GM18508 (cell line): Measurements from ENCODE around the gene SSBP4.

Experiments
- ATAC-seq: cut with Tn5 transposase; IDR thresholded peaks from one replicate; pipeline ENCODE4 v1.9.1; 2021; ENCODE audit warnings: moderate number of reproducible peaks; ENCODE audit not compliant: insufficient read depth, unreplicated experiment

The SSBP4 gene

DNA sequence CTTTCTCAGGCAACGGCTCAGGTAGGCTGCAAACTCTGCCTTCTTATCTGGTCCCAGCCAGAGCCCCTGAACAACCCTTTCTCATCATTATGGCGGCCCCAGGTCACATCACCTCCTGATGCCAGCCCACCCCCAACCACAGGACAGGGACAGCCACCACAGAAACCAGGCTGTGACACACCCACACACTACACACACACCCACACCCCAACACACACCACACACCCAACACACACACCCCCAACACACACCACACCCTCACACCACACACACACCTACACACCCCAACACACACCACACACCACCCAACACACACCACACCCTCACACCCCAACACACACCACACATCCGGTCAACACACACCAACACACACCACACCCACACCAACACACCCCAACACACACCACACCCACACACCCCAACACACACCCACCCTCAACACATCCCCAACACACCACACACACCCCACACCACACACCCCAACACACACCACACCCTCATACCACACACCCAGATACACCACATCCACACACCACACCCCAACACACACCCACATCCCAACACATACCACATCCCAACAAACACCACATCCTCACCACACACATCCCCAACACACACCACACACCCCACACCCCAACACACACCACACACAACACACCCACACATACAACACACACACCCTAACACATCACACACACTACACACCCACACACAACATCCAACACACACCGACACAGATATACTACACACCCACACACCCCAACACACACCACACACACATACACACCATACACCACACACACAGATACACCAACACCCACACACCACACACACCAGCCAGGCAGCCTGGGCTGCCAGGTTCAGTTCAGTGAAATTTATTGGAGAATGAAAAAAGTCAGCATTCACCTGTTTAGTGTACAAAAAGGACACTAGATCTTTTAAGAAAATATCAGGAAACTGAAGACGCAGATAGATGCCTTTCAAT, 22.9 kb downstream of the SSBP4 start:
- ATAC-seq = no peak

DNA sequence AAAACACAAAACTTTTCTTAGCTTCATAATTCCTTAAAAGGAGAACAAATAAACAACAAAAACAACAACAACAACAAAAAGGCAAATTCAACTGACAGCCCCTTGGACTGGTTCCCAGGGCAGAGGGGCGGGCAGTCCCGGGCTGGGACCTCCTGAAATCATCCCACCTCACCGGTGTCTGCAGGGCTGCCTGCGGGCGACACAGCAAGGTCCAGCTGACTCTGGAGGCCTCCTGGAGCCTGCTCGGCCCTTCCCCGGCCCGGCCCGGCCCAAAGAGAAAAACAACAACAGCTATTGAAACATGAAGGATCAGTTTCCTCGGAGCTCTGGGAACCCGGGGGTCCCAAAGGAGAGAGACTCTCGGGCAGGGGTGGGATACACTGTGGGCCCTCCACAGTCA, 23.7 kb downstream of the SSBP4 start:
- ATAC-seq = no peak

DNA sequence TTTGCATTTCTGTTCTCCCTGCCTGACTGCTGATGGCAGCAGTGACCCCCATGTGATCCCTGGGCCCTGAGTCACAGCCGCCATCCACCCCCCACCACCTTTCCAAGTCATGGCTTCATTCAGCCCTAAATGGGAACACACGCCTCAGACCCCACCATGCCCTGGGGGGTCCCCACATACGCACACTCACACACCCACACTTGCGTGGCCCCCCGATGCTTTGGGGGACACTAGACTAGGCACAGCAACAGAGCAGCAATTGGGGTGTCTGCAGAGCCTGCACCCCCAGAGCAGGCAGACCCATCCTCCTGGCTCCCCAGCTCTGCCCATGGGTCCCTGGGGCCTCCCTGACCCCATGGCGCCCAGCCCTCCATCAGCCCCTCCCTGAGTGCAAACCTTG, 24.2 kb downstream of the SSBP4 start:
- no peak for ATAC-seq

DNA sequence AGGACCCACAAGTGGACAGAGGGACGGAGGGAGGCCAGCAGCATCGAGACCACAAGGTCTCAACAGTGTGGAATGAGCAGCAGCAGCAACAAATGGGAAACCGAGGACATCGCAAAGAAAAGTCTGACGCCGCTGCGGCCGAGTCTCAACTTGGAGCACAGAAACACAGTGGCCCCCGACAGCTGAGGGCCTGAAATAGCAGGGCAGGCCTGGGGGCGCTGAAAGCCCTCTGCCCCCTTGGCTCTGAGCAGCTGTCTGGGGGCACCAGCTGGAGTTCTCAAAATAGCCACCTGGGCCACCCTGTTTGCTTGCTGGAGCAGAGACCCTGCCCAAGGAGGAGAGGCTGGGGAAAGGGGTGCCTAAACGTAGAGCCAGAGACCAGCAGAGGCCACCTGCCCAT, 24.6 kb downstream of the SSBP4 start:
- no peak for ATAC-seq

DNA sequence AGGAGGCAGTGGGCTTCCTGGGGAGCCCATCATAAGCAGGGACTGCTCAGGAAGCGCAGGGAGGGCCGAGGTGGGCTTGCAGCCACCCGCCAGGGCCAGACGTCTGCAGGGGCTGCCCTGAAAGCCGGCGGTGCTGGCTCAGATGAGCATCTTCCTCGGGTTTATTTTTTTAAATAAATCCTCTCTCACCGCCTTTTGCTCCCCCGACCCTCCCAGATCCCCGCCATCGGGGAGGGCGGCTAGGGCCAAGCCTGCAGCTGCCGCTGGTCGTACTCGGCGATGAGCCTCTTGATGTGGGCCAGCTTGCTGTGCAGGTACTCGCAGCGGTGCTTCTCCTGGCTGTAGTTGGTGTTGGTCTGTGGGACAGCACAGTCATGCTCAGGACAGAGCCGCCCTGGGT, 25.3 kb downstream of the SSBP4 start:
- ATAC-seq = no peak

DNA sequence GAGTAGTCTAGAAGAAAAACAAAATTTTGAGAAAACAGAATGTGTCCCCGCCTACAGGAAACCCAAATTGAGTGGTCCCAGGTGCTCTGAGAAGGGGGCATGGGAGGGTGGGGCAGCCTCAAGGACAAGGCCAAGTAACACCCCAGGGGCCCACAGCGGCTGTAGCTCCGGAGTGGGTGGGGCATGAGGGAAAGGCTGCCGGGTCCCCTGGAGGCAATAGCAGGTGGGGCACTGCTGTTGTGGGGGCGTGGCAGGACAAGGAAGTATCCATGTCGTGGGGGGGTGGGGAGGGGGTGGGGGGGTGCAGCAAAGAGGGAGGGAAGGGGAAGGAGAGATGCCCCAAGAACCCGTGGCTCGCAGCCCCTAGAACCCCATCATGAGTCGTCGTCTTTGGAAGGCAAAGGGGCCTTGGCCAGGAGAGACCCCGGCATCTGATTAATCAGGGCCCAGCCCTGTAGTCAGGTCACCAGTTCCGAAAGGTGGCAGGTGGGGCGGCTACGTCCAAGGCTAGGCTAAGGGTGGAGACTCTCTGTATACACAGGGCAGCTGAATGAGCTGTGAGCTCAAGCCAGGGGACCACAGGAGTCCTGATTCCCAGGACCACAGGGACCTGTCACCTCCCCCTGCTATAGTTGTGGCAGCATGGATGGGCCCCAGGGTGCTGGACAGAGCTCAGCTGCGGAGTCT, 26.2 kb downstream of the SSBP4 start:
- ATAC-seq = no peak

DNA sequence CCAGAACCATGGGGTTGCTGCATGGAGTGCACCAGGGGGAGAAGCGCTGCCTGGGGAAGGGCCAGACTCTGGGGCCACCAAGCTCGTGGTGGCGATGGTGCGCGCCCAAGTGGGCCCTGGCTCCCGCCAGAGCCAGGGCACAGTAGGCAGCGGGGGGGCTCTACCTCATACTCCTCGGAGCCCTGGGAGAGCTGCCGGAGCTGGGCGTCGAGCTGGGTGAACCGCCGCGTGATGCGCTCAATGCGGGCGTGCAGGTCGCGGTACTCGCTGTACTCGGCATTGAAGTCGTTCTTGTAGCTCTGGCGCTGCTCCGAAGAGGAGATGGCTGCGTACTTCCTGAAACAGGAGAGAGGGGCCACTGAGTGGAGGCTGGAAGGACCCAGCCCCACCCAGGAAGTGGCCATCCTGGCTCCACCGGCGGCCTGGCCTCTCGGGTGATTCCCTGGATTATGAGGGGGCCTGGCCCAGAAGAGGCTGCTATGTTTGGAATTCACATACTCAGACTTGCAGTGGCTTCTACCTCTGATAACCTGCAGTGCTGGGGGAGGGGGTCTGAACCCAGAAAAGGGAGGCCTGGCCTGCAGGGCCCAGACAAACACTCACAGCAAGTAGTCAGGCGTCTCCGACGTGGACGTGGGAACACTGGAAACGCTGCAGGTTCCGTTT, 27.1 kb downstream of the SSBP4 start:
- ATAC-seq = no peak

DNA sequence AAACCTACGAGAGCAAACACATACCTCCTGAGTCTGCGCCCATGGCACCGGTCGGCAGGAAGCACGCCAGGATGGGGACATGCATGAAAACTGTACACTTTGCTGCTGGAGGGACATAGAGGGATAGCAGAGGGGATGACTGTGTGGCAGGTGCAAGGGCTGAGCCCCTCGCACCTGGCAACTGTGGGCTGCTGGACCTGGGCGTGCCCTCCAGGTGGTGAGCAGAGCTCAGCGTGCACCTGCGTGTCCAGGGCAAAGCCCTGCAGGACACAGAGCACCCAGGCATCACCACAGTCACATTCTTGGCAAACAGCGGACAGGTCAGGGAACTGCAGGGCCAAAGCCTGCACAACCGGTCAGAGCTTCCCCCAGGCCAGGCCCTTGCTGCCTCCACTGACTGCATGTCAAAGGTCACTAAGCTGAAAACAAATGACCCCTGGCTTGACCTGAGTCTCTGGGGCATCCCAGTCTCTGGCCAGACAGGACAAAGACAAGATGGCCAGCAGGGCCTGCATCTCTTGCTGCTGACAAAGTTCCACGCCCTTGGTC, 27.7 kb downstream of the SSBP4 start:
- ATAC-seq = no peak

DNA sequence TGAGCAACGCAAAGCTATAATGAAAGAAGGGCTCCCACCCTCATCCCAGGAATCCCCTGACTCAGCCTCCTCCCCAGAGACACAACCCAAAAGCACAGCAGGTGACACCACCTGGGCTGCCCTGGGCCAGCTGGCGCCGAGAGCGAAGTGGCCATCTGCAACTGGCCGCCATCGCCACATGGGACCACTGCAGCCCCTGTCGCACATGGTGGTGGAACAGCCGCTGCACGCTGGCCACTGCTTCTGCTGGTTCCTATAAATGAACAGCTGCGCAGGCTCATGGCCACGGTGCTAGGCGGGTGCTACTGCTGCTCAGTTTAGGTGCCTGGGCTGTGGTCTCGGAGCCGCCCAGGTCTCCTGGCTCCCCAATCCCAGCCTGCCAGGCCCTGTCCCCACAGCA, 30.4 kb downstream of the SSBP4 start:
- no peak for ATAC-seq

DNA sequence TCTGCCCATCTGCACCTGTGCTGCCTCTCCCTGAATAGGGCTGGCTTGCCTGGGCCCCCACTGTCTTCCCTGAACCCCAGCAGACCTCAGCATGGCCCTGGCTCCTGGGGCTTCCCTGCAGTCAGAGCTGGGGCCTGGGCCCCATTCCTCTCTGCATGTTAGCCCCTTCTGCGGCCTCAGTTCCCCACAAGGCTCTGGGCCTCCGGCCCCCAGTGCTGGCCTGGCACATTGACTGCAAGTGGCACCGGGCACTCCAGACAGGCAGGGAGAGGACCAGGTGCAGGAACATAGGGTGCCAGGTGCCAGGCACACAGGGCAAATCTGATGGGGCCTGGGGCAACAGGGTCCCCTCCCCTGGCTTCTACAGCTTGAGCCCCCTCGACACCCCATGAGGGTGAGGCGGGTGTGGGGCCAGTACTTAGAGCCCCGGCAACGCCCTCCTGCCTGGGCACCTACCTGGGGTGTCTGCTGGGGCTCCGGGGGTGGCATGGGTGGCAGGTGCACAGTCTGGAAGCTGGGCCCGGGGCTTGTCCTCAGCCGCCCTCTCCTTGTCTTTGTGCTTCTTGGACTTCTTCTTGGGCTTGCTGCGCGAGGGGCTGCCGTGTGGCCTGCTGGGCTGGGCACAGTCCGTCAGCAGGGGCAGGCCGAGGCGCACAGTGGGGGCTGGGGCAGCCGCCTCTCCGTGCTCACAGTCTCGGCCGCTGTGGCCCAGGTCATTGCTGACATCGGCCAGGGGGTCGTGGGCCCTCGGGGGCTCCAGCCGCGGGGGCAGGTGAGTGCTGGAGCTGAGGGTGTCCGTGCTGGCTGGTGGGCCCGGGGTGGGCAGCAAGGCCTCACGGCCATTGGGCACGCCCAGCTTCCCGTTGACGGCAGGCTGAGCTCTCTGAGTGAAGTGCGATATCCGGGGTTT, 31.1 kb downstream of the SSBP4 start:
- no peak for ATAC-seq

DNA sequence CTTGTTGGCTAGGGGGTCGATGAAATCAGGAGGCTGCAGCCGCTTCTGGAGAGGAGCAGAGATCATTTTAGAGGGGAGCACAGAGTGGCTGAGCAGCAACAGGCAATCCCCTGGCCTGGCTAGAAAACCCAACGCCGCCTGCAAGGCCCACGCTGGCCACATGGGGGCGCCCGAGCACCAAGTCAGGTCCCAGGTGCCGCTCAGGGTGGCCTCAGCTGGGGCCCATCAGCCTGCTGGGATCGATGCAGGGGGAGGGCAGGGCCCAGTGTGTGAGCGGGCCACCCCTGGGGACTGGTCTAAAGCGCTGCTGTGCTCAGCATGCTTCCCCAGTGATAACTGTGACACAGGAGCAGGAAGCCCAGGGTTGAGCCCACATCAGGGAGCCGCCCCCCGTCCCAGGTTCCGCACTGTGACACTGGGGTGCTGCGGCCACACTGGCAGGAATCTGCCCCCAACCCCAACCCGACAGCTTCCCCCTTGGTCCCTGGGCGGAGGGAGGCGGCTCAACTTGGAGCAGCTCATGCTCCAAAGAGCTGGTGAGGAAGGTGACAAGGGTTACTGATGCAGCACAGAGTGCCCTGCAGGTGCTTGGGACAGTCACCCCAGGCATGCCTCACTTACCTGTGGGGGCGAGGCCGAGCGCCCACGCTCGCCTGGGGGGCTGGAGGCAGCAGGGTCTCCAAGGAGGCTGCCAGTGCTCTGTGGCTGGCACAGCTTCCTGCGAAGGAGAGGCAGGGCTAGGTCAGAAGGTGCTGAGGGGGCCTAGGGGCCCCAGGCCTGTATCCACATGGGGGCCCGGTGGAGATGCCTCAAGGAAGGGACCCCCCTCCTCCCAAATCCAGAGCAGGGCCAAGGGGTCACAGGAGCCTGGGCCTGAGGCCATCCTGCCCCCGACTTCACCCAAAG, 32.0 kb downstream of the SSBP4 start:
- no peak for ATAC-seq

DNA sequence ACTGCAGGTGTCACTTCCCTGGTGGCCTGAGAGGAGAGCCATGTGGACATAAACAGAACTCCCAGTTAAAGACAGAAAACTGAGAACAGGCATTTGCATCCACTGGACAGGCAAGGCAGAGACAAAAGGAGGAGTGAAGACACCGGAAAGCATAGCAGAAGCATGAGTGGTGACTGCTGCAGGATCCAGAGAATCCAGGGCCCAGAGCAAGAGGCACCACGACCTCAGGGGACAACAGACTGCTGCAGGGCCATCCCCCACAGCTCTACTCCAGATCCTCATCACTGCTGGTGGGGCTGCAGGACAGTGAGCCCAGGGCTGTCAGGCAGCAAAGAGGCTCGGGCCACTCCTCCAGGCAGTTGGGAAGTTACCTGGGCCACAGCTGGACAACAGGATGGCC, 33.2 kb downstream of the SSBP4 start:
- ATAC-seq = no peak

DNA sequence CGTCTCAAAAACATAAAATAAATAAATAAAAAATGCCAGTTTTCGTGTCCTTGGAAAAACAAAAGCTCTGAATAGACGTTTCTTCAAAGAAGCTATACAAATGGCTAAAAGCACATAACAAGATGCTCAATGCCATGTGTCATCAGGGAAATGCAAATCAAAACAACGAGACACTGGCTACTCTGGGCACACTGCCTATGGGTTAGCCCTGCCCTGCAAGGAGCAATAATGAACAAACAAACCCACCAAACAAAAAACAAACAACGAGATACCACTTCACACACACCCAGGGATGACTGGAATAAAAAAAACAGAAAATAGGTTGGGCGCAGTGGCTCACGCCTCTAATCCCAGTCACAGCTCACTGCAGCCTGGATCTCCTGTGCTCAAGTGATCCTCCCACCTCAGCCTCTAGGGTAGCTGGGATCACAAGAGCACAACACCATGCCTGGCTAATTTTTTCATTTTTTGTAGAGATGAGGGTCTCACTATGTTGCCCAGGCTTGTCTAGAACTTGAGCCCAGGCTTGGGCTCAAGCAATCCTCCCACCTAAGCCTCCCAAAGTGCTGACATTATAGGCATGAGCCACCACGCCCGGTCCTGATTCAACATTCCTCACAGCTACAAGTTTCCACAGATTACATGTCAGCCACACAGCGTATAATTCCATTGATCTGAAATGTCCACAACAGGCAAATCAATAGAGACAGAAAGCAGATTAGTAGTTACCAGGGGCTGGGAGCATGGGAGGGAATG, 34.2 kb downstream of the SSBP4 start:
- ATAC-seq = no peak

DNA sequence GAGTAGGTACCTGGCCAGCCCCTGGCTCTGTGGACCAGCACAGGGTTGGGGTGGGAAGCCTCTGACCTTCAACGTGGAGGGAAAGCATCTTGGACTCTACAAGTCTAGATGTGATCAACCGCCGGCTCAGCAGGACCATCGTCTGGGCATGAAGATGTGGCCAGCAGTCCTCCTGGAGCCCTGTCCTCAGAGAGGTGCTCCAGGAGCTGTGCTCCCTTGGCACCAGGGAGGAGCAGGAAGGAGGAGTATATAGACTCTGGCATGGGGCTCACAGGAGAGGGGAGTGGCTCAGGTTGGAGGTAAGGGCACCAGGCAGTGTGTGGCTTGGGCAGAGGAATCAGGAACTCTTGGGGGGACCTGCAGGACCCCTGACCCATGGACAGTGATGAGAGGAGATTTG, 37.1 kb downstream of the SSBP4 start:
- ATAC-seq = no peak

DNA sequence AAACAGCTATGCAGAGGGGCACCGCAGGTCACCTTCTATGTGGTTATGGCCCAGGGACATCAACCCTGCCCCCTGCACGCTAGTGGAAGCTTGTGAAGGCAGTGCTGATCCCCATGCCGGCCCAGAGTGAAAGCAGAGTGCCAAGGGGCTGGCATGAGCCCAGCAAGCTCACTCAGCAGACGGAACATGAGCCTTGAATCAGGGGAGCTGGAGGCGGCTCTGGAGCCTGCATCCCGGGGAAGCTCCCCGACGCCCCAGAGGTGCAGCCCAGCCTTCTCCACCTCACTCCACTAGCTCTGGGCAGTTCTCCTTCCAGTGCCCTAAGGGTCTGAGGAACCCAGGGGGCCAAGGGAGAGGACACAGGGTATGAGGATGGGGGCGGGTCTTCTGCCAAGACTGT, 37.8 kb downstream of the SSBP4 start:
- no peak for ATAC-seq

DNA sequence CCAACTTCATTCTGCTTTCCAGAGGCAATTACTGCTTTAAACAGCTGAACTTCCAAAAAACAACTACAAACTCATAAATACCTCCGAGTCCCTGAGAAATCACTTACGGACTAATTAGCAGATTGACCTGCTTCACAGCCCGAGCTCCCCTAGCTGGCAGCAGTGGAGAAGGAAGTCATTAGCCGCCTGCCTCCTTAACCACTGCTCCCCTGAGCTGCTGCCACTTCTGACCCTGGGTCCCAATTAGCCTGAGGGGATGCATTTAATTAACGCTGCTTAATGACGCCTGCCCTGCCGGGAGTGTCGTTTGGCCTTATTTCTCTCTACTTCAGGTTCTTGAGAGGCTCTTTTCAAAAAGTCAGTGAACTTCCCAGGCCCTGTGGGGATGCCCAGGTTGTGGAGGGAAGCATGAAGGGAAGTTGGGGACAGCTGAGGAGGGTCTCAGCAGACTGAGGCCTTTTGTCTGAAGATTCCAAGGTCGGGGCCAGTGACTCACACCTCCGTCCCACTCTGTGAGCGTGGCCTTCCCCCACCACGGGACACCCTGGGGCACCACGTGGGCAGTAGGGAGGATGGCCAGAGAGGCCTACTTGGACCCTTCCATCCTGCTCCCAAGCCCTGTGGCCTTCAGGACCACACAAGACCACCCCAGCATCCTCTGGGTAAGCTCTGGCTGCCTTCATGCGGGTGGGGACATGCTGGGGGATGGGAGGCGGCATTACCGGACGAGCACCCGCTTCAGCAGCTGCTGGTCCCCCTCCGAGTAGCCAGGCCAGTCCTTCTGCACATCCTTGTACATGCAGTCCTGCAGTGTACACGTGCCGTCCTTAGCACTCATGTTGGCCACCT, 38.5 kb downstream of the SSBP4 start:
- ATAC-seq = no peak

DNA sequence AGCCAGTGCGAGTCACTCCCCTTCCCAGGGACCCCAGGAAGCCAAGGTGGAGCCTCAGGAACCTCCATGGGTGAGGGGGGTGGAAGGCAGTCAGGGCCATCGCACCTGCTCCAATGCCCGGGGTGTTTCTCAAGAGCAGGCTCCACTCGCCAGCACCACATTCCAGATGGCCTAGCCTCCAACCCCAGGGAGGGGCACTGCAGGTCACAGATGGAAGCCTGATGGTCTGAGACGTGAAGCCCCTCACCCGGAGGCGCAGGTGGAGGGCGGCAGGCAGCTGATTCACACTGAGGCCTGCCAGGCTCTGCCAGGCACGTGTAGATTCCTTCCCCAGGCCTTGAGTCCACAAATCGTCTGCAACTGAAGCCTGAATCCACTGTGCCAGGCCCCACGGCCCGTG, 41.7 kb downstream of the SSBP4 start:
- no peak for ATAC-seq
